PFSK-1 (cell line): ENCODE measurements around the gene NUS1.

Experiments used
- FOXP2 ChIP-seq: optimal IDR thresholded peaks from 2 replicates; pipeline ENCODE3; 2011; ENCODE audit warnings: borderline replicate concordance, control low read depth, inconsistent platforms; ENCODE audit not compliant: insufficient read depth; ENCODE audit errors: extremely low read length, extremely low read depth
- POLR2AphosphoS5 ChIP-seq: IDR thresholded peaks from 2 replicates; pipeline ENCODE4 v1.6.1; 2012; ENCODE audit warnings: low read depth, mild to moderate bottlenecking, control low read depth, low read length, moderate library complexity
- REST ChIP-seq, 2 experiments: IDR thresholded peaks; 2 replicates each; pipeline versions ENCODE4 v1.6.1 to v1.8.0; 2011 to 2012; ENCODE audit warnings: low read depth in 2 of 2, low read length in 2 of 2, control low read depth in 1 of 2, inconsistent platforms in 1 of 2, mild to moderate bottlenecking in 1 of 2, moderate library complexity in 1 of 2; ENCODE audit not compliant: insufficient read depth in 1 of 2
- SIN3A ChIP-seq: IDR thresholded peaks from 2 replicates; pipeline ENCODE4 v1.6.1; 2012; ENCODE audit warnings: mild to moderate bottlenecking, low read length, moderate library complexity, borderline replicate concordance; ENCODE audit not compliant: insufficient read depth
- TAF1 ChIP-seq: IDR thresholded peaks from 2 replicates; pipeline ENCODE4 v1.6.1; 2012; ENCODE audit warnings: low read length, control low read depth, borderline replicate concordance; ENCODE audit not compliant: insufficient read depth

NUS1 gene

GRCh38 chr6:117733341-117733740 is 58.1 kb downstream of the NUS1 start:
- no peak for TF ChIP-seq REST (IDR thresholded peaks at IDR 0.05; ENCODE audit: insufficient read depth in 1 of 2, low read depth in 2 of 2, low read length in 2 of 2)
- no peak for TF ChIP-seq SIN3A
- no peak for TF ChIP-seq FOXP2
- no peak for TF ChIP-seq POLR2AphosphoS5
- TF ChIP-seq TAF1 = no peak

- TF ChIP-seq SIN3A (no peak), TAF1 (no peak), FOXP2 (no peak), POLR2AphosphoS5 (no peak), REST (IDR thresholded peaks at IDR 0.05; ENCODE audit: insufficient read depth in 1 of 2, low read depth in 2 of 2, low read length in 2 of 2) (no peak)
Measured at GRCh38 chr6:117739869-117740268, 64.6 kb downstream of the NUS1 start.

DNA sequence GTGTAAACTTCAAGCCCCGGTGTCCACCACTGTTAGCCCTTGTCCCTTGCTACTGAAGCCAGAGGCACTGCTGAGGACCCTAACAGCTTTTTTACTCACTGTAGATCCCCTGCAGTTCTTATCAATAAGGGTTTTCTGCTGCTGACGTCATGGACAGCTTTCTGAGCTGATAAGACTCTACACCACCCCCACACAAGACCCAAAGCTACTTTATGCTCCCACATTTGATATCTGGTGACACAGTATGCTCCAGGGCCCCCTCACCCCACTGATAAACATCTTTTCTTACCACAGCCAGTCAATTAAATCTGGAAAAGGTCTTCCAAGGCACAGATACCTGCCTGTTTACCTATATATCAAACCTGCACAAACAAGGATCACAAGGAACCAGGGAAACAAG is 65.3 kb downstream of the NUS1 start:
- no peak for TF ChIP-seq REST (IDR thresholded peaks at IDR 0.05; ENCODE audit: insufficient read depth in 1 of 2, low read depth in 2 of 2, low read length in 2 of 2)
- TF ChIP-seq FOXP2 = no peak
- no peak for TF ChIP-seq SIN3A
- TF ChIP-seq TAF1 = no peak
- no peak for TF ChIP-seq POLR2AphosphoS5
